Stimulated activated CD8-positive, alpha-beta memory T cell treated with anti-CD3 and anti-CD28 coated beads, Interleukin-12 subunit alpha, Interleukin-12 subunit beta, amount 100 ng/mL, for 24 hours (primary cell): ENCODE results near the gene MINAR1.

Experiments
- DNase-seq: peaks from one replicate; pipeline ENCODE4 v3.0.0-alpha.2; 2020; ENCODE audit errors: extremely low read depth

The MINAR1 gene

GRCh38 chr15:79432345-79433275 lies 474 bp downstream of the MINAR1 start:
- DNase-seq, result no peak

GRCh38 chr15:79433276-79433990 lies 1.3 kb downstream of the MINAR1 start:
- no peak for DNase-seq

- DNase-seq, result no peak
Measured at GRCh38 chr15:79434361-79434760, 2.2 kb downstream of the MINAR1 start.

- no peak for DNase-seq
Measured at GRCh38 chr15:79436037-79436780, 4.1 kb downstream of the MINAR1 start.

- no peak for DNase-seq
Measured at GRCh38 chr15:79437275-79438000, 5.3 kb downstream of the MINAR1 start.

GRCh38 chr15:79439236-79439635 lies 7.1 kb downstream of the MINAR1 start:
- DNase-seq, result no peak

- DNase-seq, result no peak
Measured at GRCh38 chr15:79440355-79440908, 8.3 kb downstream of the MINAR1 start.

- no peak for DNase-seq
Measured at GRCh38 chr15:79442911-79443310, 10.8 kb downstream of the MINAR1 start.

- DNase-seq, result no peak
Measured at GRCh38 chr15:79447060-79447459, 14.9 kb downstream of the MINAR1 start.

- DNase-seq, result no peak
Measured at GRCh38 chr15:79450648-79451047, 18.5 kb downstream of the MINAR1 start.

GRCh38 chr15:79451361-79451999 lies 19.3 kb downstream of the MINAR1 start:
- no peak for DNase-seq

GRCh38 chr15:79452244-79453051 lies 20.3 kb downstream of the MINAR1 start:
- DNase-seq, result no peak

GRCh38 chr15:79453446-79453845 lies 21.3 kb downstream of the MINAR1 start:
- no peak for DNase-seq

- no peak for DNase-seq
Measured at GRCh38 chr15:79454063-79454462, 21.9 kb downstream of the MINAR1 start.

GRCh38 chr15:79455361-79455760 lies 23.2 kb downstream of the MINAR1 start:
- DNase-seq, result no peak

GRCh38 chr15:79455943-79456342 lies 23.8 kb downstream of the MINAR1 start:
- no peak for DNase-seq

- DNase-seq, result no peak
Measured at GRCh38 chr15:79458491-79458890, 26.4 kb downstream of the MINAR1 start.

- no peak for DNase-seq
Measured at GRCh38 chr15:79459666-79460065, 27.5 kb downstream of the MINAR1 start.

GRCh38 chr15:79463043-79463780 lies 31.1 kb downstream of the MINAR1 start:
- no peak for DNase-seq
